ENCODE data around the gene VSIG2.

Gene VSIG2

DNA sequence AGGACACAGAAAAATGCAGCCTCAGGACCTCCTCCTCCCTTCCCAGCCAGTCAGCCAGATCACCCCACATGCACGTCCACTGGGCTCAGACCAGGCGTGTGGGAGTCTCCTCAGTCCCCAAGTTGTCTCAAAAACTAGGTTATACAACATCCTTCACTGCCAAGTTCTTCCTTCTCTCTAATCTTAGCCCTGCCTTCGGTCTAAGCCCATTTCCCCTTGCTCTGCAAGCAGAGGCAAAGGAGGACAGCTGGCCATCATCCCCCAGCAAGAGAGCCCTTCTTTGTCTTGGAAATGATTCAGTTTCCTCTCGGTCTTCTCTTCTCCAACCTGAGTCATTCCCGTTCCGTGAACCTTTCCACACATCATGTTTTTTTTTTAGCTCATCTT lies 26.3 kb downstream of the VSIG2 start:
- CTCF ChIA-PET = interaction anchor here (0.5 kb wide), 1 partner anchor 141 kb away, joined by 4 read pairs; no protein-coding TSS in a partner anchor
- no peak overlapping the region for H3K27ac ChIP-seq (ENCODE audit: extremely low read depth, low read depth, low read length)
- H3K4me3 ChIP-seq (ENCODE audit: low read depth, low read length) = no peak overlapping the region
- no peaks in the 10 kb centered on the region for H3K9me3 ChIP-seq (ENCODE audit: control insufficient read depth, insufficient read depth, low read depth, low read length)
- POLR2A ChIA-PET = no interaction called here
- TF ChIP-seq, protein P1, sequence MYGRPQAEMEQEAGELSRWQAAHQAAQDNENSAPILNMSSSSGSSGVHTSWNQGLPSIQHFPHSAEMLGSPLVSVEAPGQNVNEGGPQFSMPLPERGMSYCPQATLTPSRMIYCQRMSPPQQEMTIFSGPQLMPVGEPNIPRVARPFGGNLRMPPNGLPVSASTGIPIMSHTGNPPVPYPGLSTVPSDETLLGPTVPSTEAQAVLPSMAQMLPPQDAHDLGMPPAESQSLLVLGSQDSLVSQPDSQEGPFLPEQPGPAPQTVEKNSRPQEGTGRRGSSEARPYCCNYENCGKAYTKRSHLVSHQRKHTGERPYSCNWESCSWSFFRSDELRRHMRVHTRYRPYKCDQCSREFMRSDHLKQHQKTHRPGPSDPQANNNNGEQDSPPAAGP (tag by site-specific recombination; IDR thresholded peaks at IDR 0.05) = no peak
- H3K36me3 ChIP-seq (ENCODE audit: control insufficient read depth in 2 of 2, insufficient read depth in 1 of 2, low read length in 2 of 2) = no peaks in the 10 kb centered on the region
- H3K4me1 ChIP-seq (ENCODE audit: control insufficient read depth, insufficient read depth, low read length) = peaks cover 3% of the 10 kb centered on the region; the same call in 1 of the 2 replicates

DNA sequence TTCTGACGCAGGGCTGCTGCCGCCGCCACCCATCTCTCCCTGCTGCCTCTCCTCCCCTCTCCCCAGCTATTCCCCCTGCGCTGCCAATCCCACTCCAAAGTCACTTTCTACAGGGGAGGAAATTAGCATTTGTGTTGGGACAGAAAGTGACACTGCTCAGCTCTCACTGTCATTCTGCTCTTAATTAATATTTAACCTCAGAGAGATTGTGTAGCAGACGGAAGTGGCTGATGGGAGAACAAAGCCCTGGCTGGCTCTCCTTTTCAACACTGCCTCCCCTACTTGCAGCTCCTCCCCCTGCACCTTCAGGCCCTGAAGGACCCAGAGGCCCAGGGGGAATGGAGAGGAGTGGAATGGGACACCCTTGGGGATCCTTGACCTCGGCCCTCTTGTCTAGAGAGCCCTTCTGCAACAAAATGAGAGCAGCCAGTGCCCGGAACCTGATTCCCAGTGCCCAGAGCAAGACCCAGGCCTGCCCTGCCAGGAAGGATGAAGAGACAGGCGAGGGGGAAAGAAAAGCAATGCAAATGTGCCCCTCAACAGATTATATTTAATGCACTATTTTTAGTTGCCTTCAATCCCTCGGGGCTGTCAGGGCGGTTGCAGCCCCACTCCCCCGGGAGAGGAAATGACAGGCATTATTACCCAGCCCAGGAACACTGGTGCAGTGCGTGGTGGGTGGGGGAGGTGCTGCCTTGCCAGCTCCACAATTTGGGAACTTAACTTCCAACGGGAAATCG lies 26.9 kb downstream of the VSIG2 start:
- POLR2A ChIA-PET = interaction anchor here (1.1 kb wide), 1 partner anchor 15 kb away, joined by 5 read pairs; the partner anchor contains the start of gene NRGN

DNA sequence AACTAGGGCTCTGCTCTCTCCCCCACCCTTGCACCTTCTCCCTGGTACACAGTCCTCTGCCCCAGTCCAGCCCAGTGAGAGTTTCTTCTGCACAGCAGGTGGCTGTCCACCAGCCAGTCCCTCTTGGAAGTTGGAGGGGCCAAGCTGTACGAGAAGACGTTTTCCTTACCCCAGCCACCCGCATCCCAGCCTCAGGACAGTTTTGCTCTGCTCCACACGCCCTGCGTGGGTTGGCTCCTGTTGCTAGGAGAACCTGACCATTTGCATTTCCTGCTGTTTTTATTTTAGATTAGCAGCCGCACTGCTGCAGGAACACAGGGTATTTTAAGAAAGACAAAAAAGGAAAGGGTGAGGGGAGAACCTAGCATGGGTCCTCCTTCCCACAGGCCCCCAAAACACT lies 29.9 kb downstream of the VSIG2 start:
- ChIA-PET POLR2A (no interaction called here), CTCF (no interaction called here)
- Histone ChIP-seq H3K27ac (ENCODE audit: extremely low read depth, low read depth, low read length) (no peak overlapping the region), H3K36me3 (ENCODE audit: control insufficient read depth in 2 of 2, insufficient read depth in 1 of 2, low read length in 2 of 2) (no peaks in the 10 kb centered on the region), H3K4me1 (ENCODE audit: control insufficient read depth, insufficient read depth, low read length) (peaks cover 3% of the 10 kb centered on the region; the same call in 1 of the 2 replicates), H3K9me3 (ENCODE audit: control insufficient read depth, insufficient read depth, low read depth, low read length) (no peaks in the 10 kb centered on the region), H3K4me3 (ENCODE audit: low read depth, low read length) (no peak overlapping the region)
- no peak for TF ChIP-seq ZBTB48 (tag by site-specific recombination; IDR thresholded peaks at IDR 0.05)
- TF ChIP-seq, protein P2, sequence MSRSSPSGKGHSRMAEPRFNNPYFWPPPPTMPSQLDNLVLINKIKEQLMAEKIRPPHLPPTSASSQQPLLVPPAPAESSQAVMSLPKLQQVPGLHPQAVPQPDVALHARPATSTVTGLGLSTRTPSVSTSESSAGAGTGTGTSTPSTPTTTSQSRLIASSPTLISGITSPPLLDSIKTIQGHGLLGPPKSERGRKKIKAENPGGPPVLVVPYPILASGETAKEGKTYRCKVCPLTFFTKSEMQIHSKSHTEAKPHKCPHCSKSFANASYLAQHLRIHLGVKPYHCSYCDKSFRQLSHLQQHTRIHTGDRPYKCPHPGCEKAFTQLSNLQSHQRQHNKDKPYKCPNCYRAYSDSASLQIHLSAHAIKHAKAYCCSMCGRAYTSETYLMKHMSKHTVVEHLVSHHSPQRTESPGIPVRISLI (tag by site-specific recombination; IDR thresholded peaks at IDR 0.05) = no peak
- TF ChIP-seq, protein P3, sequence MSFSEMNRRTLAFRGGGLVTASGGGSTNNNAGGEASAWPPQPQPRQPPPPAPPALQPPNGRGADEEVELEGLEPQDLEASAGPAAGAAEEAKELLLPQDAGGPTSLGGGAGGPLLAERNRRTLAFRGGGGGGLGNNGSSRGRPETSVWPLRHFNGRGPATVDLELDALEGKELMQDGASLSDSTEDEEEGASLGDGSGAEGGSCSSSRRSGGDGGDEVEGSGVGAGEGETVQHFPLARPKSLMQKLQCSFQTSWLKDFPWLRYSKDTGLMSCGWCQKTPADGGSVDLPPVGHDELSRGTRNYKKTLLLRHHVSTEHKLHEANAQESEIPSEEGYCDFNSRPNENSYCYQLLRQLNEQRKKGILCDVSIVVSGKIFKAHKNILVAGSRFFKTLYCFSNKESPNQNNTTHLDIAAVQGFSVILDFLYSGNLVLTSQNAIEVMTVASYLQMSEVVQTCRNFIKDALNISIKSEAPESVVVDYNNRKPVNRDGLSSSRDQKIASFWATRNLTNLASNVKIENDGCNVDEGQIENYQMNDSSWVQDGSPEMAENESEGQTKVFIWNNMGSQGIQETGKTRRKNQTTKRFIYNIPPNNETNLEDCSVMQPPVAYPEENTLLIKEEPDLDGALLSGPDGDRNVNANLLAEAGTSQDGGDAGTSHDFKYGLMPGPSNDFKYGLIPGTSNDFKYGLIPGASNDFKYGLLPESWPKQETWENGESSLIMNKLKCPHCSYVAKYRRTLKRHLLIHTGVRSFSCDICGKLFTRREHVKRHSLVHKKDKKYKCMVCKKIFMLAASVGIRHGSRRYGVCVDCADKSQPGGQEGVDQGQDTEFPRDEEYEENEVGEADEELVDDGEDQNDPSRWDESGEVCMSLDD (tag by site-specific recombination; IDR thresholded peaks at IDR 0.05) = no peak
- no peak for TF ChIP-seq ZNF501 (tag by site-specific recombination; IDR thresholded peaks at IDR 0.05)
- TF ChIP-seq EGR2 (tag by site-specific recombination; IDR thresholded peaks at IDR 0.05; ENCODE audit: low read depth) = no peak
- TF ChIP-seq ZBTB1 (tag by site-specific recombination; IDR thresholded peaks at IDR 0.05) = no peak
- TF ChIP-seq ZNF404 (tag by site-specific recombination; IDR thresholded peaks at IDR 0.05) = no peak
- TF ChIP-seq, protein P4, sequence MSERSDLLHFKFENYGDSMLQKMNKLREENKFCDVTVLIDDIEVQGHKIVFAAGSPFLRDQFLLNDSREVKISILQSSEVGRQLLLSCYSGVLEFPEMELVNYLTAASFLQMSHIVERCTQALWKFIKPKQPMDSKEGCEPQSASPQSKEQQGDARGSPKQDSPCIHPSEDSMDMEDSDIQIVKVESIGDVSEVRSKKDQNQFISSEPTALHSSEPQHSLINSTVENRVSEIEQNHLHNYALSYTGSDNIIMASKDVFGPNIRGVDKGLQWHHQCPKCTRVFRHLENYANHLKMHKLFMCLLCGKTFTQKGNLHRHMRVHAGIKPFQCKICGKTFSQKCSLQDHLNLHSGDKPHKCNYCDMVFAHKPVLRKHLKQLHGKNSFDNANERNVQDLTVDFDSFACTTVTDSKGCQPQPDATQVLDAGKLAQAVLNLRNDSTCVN (tag by site-specific recombination; optimal IDR thresholded peaks at IDR 0.05) = no peak
- TF ChIP-seq, protein P5, sequence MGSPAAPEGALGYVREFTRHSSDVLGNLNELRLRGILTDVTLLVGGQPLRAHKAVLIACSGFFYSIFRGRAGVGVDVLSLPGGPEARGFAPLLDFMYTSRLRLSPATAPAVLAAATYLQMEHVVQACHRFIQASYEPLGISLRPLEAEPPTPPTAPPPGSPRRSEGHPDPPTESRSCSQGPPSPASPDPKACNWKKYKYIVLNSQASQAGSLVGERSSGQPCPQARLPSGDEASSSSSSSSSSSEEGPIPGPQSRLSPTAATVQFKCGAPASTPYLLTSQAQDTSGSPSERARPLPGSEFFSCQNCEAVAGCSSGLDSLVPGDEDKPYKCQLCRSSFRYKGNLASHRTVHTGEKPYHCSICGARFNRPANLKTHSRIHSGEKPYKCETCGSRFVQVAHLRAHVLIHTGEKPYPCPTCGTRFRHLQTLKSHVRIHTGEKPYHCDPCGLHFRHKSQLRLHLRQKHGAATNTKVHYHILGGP (tag by site-specific recombination; IDR thresholded peaks at IDR 0.05) = no peak

More for the DNA sequence above, 26.9 kb downstream of the VSIG2 start:
- Histone ChIP-seq H3K4me1 (ENCODE audit: control insufficient read depth, insufficient read depth, low read length) (peaks cover 3% of the 10 kb centered on the region; the same call in 1 of the 2 replicates), H3K4me3 (ENCODE audit: low read depth, low read length) (no peak overlapping the region), H3K36me3 (ENCODE audit: control insufficient read depth in 2 of 2, insufficient read depth in 1 of 2, low read length in 2 of 2) (no peaks in the 10 kb centered on the region), H3K9me3 (ENCODE audit: control insufficient read depth, insufficient read depth, low read depth, low read length) (no peaks in the 10 kb centered on the region), H3K27ac (ENCODE audit: extremely low read depth, low read depth, low read length) (no peak overlapping the region)
- CTCF ChIA-PET = interaction anchor here (1.0 kb wide), 1 partner anchor 109 kb away, joined by 5 read pairs; no protein-coding TSS in a partner anchor
- TF ChIP-seq ZNF341 (tag by site-specific recombination; IDR thresholded peaks at IDR 0.05; ENCODE audit: low read depth) (peak; percentile 23; the same call in 1 of the 2 replicates), ZEB2 (tag by site-specific recombination; IDR thresholded peaks at IDR 0.05) (no peak)
